ENCODE results near the gene HDAC3.

HDAC3 gene

GRCh38 chr5:141636413-141637122 lies at the start of gene HDAC3, which contains the start of gene RELL2:
TSS of gene HDAC3 (minus strand) at chr5:141636849. CDS start at chr5:141636790, 59 bp downstream.
TSS of gene RELL2 (plus strand) at chr5:141636997. CDS start at chr5:141638226, 1,229 bp downstream.
- in situ Hi-C loops (cut with MboI; ENCODE audit: low sequenced_read_pairs): no loop called here

- in situ Hi-C loops (cut with MboI; ENCODE audit: low sequenced_read_pairs): loop anchor here (25.0 kb wide), 1 partner anchor 277 kb away; the partner anchor contains the start of genes PCDH12 and RNF14
These were observed 48.9 kb upstream of the HDAC3 start for GRCh38 chr5:141685591-141685990.

DNA sequence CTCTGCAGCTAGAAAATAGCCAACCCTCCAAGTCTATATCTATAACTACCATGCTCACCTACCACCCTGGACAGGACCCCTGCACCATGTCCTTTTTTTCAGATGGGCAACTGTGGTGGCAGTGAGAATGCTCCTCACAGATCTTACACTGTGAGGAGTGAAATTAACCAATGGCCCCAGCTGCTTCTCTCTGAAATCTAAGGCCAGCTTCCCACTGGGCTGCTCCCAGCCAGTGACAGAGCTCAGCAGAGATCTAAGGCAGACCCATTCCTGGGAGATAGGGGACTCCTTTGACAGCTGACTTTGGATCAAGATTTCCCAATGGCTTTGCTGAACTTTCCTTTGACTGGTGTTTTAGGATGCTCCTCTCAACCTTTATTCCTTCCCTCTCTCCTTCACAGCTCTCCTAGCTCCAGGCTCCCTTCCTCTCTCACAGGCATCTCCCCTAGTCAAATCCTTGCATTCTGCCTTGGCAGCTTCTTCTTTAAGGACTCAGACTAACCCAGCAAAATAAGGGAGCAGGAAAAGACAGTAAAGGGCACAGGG lies 47.0 kb upstream of the HDAC3 start:
- in situ Hi-C loops (cut with MboI; ENCODE audit: low sequenced_read_pairs): loop anchor here (25.0 kb wide), 1 partner anchor 279 kb away; the partner anchor contains the start of genes PCDH12 and RNF14

- in situ Hi-C loops (cut with MboI; ENCODE audit: low sequenced_read_pairs): loop anchor here (25.0 kb wide), 1 partner anchor 280 kb away; the partner anchor contains the start of genes PCDH12 and RNF14
These were observed 45.3 kb upstream of the HDAC3 start, which contains the start of gene ARAP3 for GRCh38 chr5:141681695-141682641. TSS of gene ARAP3 (minus strand) at chr5:141682230. CDS start at chr5:141680486, 1,744 bp downstream.

GRCh38 chr5:141681295-141681694 lies 44.6 kb upstream of the HDAC3 start:
- in situ Hi-C loops (cut with MboI; ENCODE audit: low sequenced_read_pairs): loop anchor here (25.0 kb wide), 1 partner anchor 281 kb away; the partner anchor contains the start of genes PCDH12 and RNF14

GRCh38 chr5:141680751-141681201 lies 44.1 kb upstream of the HDAC3 start:
- in situ Hi-C loops (cut with MboI; ENCODE audit: low sequenced_read_pairs): loop anchor here (25.0 kb wide), 1 partner anchor 282 kb away; the partner anchor contains the start of genes PCDH12 and RNF14

- in situ Hi-C loops (cut with MboI; ENCODE audit: low sequenced_read_pairs): loop anchor here (25.0 kb wide), 1 partner anchor 282 kb away; the partner anchor contains the start of genes PCDH12 and RNF14
These were observed 43.5 kb upstream of the HDAC3 start for GRCh38 chr5:141680178-141680577.

- in situ Hi-C loops (cut with MboI; ENCODE audit: low sequenced_read_pairs): loop anchor here (25.0 kb wide), 1 partner anchor 285 kb away; the partner anchor contains the start of genes PCDH12 and RNF14
These were observed 40.8 kb upstream of the HDAC3 start for GRCh38 chr5:141677415-141677814.

GRCh38 chr5:141675672-141676071 lies 39.0 kb upstream of the HDAC3 start:
- in situ Hi-C loops (cut with MboI; ENCODE audit: low sequenced_read_pairs): loop anchor here (25.0 kb wide), 1 partner anchor 287 kb away; the partner anchor contains the start of genes PCDH12 and RNF14

DNA sequence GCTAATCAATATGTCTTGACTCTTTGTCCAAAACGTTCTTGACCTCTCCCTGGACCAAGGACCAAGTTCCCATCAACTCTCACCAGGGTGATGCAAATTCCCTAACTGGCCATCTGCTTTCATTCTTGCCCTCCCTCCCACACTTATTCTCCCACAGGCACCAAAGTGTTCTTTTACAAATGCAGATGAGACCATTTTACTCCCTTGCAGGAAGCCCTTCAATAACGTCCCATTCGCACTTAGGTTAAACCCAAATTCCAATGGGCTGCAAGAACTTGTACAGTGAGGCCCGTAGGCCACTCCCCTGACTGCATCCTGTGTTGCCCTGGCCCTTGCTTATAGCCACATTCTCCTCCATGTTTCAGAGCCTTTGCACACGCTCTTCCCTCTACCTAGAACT lies 38.1 kb upstream of the HDAC3 start:
- in situ Hi-C loops (cut with MboI; ENCODE audit: low sequenced_read_pairs): loop anchor here (25.0 kb wide), 1 partner anchor 288 kb away; the partner anchor contains the start of genes PCDH12 and RNF14

DNA sequence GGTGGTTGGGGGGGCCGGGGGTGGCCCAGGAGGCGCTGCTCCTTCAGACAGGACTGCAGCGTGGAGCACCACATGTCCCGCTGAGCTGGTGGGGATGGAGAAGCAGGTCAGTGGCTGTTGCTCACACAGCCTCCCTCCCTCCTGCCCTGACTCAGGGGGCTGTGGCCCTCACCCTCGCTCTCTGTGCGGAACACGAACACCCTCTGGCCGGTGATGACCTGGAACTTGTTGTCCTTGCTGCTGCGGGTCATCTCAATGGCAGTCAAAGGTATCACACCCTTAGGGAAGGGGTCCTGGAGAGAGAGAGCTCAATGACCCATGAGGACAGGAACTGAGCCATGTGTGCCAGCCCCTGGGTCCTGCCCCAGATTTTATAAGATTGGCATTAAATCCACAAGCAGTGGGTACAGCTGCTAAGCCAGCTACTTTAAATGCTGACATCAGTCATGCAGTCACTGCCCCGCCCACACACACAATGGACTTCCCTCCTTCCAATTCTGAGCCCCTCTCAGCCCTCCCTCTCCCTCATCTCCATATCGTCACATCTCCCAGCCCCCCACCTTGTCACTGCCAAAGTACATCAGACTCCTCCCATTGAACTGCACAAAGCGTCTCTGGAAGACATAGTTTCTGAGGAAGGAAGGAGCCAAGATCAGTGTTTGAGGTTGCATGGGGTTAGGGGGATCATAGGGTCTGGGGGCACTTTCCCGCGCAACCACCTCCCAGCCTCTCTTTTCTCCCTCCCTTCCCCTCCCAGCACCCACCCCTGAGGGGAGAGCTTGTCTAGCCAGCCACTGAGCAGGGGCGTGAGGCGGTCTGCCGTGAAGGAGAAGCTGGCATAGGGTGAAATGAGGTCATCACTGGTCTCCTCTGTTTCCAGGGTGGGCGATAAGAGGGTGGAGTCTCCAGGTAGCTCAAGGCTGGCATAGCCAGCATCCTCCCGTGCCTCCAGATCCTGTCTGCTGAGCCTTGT lies 36.5 kb upstream of the HDAC3 start:
- in situ Hi-C loops (cut with MboI; ENCODE audit: low sequenced_read_pairs): no loop called here

DNA sequence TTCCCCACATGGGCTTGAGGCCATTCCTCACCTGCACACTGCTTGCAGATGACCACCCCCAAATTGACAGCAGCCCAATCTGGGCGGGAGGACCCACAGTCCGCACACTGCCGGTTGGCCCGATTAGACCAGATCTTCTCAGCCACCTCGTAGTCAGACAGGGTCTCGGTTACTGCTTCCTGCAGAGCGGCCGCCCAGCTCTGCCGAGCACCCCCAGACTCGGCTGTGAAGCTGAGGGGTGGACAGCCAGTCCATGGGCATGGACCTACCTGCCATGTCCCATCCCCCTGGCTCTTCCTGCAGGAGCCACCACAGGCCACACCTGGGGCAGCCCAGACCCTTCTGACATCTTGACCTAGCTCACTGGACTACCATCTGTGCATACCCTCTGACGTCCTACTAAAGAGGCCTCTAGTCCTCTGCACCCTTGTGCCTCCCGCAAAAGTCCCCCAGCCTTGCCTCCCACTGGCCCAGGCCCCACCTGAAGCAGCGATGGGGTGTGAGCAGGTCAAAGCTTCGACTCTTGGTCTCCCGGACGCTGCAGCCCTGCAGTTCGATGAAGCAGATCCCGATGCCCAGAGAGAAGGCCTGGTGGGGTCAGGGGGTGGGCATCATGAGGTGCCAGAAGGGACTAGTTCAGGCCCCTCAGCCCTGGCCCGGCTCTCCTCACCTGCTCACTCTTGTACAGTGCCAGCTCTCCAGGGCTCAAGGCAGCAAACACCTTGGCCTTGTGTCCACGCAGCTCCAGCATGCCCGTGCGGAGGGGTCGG lies 35.6 kb upstream of the HDAC3 start:
- in situ Hi-C loops (cut with MboI; ENCODE audit: low sequenced_read_pairs): no loop called here

DNA sequence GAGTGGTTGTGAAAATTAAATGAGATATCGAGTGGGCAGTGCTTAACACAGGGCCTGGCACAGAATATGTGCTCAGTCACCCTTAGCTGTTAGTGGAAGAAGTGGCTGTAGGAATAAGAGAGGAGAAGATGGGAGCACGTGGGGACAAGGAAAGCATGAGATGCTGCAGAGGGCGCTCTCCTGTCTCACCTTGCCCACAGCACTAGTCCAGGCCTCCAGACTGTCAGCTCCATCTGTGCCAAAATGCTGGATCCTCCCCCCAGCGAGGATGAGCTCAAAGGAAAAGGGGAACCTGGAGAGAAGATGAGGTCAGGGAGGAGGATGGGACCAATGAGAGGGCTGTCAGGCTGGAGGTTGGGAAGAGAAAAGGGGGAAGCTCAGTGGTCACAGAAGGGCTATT lies 32.9 kb upstream of the HDAC3 start:
- in situ Hi-C loops (cut with MboI; ENCODE audit: low sequenced_read_pairs): no loop called here

DNA sequence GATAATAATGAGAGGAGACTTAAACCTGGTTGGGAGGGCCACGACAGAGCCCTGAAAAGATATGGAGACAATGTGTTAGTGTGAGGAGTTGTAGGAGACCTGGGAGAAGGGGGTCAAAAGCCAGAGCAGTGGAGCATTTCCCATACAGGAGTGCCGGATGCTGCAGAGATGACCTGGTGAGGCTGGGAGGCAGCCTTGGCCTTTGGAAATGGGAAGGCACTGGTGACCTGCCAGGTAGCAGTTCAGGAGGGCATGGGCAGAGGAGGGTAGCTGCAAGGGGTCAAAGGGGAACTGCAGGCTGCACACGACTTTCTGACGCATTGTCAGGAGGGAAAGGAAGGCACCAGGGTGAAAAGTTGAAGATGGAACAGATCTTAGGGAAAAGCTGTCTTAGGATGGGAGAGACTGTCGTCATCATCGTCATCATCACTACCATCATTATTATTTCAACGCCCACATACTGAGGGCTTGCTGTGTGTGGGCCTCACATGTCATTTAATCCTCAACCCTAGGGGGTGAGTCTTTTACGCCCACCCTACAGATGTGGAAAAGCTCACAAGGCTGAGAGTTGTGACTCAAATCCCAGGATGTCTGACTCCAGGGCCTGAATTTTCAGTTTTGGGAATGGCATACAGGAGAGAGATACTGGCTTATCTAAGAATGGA lies 32.1 kb upstream of the HDAC3 start:
- in situ Hi-C loops (cut with MboI; ENCODE audit: low sequenced_read_pairs): no loop called here

- in situ Hi-C loops (cut with MboI; ENCODE audit: low sequenced_read_pairs): no loop called here
These were observed 29.6 kb upstream of the HDAC3 start for GRCh38 chr5:141665995-141666940.

GRCh38 chr5:141664733-141665461 lies 28.2 kb upstream of the HDAC3 start:
- in situ Hi-C loops (cut with MboI; ENCODE audit: low sequenced_read_pairs): no loop called here
